ENCODE data around the gene KCNAB1.

DNA sequence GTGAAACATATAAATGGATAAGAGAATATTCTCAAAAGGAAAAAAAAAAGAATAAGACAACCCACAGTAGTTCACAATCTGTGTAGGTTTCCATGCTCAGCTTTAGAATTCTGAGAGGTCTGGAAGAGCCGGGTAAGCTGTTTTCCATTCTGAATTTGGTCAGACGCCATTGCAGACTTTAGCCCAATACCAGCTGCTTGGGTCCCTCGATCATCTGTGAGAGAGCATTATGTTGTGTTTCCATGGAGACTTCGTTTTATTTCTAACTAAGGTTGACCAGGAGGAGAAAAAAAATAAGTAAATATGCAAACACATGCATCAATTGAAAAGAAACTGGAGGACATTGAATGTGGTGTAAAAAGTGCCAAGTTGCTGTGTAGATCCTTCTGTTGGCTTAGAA lies 25.5 kb downstream of the KCNAB1 start:
- TF ChIP-seq POLR2AphosphoS5 (IDR thresholded peaks at IDR 0.05; ENCODE audit: insufficient read depth, low read depth, low read length) (no peak), FOS (IDR thresholded peaks at IDR 0.05; ENCODE audit: borderline replicate concordance, insufficient read depth, low read length) (no peak)

All from endothelial cell of umbilical vein (primary cell).